Right atrium auricular region (tissue), 2 donors: ENCODE data around the gene SLIRP. TPM values are rescaled to one million over a fixed set of nuclear protein-coding genes. Genes with fewer than 3 reads are reported as not detected.

Experiments
- DNase-seq: peaks from one replicate; pipeline ENCODE4 v3.0.0-alpha.2; 2019; ENCODE audit warnings: low spot score
- H3K27ac ChIP-seq, 2 donors: fragments of 200-600 bp; sonication (generic); 1 replicate in 1 of 2; 2 replicates in 1 of 2; pipeline ENCODE4 v1.5.1; 2016 to 2019
- H3K27me3 ChIP-seq, 2 donors: fragments of 200-600 bp; sonication (generic); one replicate each; pipeline versions ENCODE4 v1.5.1 to v1.6.0; 2017 to 2019
- H3K36me3 ChIP-seq: fragments of 200-600 bp; sonication (generic); one replicate; pipeline ENCODE4 v1.5.1; 2016
- H3K4me1 ChIP-seq, 2 donors: fragments of 200-600 bp; sonication (generic); one replicate each; pipeline versions ENCODE4 v1.5.1 to v1.6.0; 2017 to 2019
- H3K4me3 ChIP-seq, 2 donors: fragments of 200-600 bp; sonication (generic); 1 replicate in 1 of 2; 2 replicates in 1 of 2; pipeline ENCODE4 v1.5.1; 2017 to 2019; ENCODE audit warnings: mild to moderate bottlenecking in 1 of 2, moderate library complexity in 1 of 2
- H3K9me3 ChIP-seq, 2 donors: fragments of 200-600 bp; sonication (generic); one replicate each; pipeline ENCODE4 v1.5.1; 2019
- total RNA-seq, 2 donors: library from RNA; depleted of rRNA; stranded (reverse); fragments of >200 nt; gene quantifications; one replicate each; pipeline ENCODE4 v1.1.0, GENCODE V29; 2016
- TF ChIP-seq, protein P1 (sequence below), 2 donors: fragments of 200-600 bp; sonication (generic); IDR thresholded peaks; one replicate each; pipeline ENCODE4 v1.5.1; 2019; ENCODE audit warnings: antibody characterized with exemption in 2 of 2

Gene SLIRP
- total RNA-seq, 2 donors from 2014 or later, result 271 to 345 TPM

- DNase-seq, result peak; percentile 79
- peak overlapping the region; percentile 92 to 97 for H3K27ac ChIP-seq
- TF ChIP-seq, protein P1, sequence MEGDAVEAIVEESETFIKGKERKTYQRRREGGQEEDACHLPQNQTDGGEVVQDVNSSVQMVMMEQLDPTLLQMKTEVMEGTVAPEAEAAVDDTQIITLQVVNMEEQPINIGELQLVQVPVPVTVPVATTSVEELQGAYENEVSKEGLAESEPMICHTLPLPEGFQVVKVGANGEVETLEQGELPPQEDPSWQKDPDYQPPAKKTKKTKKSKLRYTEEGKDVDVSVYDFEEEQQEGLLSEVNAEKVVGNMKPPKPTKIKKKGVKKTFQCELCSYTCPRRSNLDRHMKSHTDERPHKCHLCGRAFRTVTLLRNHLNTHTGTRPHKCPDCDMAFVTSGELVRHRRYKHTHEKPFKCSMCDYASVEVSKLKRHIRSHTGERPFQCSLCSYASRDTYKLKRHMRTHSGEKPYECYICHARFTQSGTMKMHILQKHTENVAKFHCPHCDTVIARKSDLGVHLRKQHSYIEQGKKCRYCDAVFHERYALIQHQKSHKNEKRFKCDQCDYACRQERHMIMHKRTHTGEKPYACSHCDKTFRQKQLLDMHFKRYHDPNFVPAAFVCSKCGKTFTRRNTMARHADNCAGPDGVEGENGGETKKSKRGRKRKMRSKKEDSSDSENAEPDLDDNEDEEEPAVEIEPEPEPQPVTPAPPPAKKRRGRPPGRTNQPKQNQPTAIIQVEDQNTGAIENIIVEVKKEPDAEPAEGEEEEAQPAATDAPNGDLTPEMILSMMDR (IDR thresholded peaks at IDR 0.05), result peak in 1 of 2 donors; percentile 45
- no peaks in the 10 kb centered on the region for H3K27me3 ChIP-seq
- H3K4me1 ChIP-seq, result peaks cover 0 to 42% of the 10 kb centered on the region in 2 donors
- H3K4me3 ChIP-seq, result peak overlapping the region; percentile 81 to 92
- H3K36me3 ChIP-seq, result no peaks in the 10 kb centered on the region
- no peaks in the 10 kb centered on the region for H3K9me3 ChIP-seq
These were observed 53.5 kb downstream of the SLIRP start for GRCh38 chr14:77761205-77761931.

GRCh38 chr14:77763316-77763715 lies 55.4 kb downstream of the SLIRP start:
- H3K36me3 ChIP-seq, result no peaks in the 10 kb centered on the region
- H3K27me3 ChIP-seq, result no peaks in the 10 kb centered on the region
- H3K9me3 ChIP-seq, result no peaks in the 10 kb centered on the region
- no peak for DNase-seq
- H3K27ac ChIP-seq, result no peak overlapping the region
- peaks cover 0 to 28% of the 10 kb centered on the region in 2 donors for H3K4me1 ChIP-seq
- TF ChIP-seq, protein P1 (IDR thresholded peaks at IDR 0.05), result no peak
- H3K4me3 ChIP-seq, result no peak overlapping the region

DNA sequence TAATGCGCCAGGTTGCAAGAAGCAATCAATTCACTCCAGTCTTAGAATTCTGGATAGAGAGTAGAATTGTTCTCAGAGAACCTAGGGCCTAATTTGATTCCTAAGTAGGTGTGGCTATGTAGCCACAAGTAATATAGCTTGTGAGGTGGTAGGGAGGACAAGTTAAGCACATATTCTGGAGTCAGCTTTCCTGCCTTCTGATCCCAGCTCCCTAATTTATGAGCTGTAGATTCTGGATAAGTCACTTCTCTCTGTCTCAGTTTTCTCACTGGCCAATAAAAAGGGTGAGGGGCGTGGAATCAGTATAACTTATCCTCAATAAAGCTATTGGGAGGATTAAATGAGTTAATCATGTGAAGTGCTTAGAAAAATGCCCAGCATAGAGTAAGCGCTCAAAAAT lies 56.1 kb downstream of the SLIRP start:
- H3K27ac ChIP-seq, result no peak overlapping the region
- no peaks in the 10 kb centered on the region for H3K27me3 ChIP-seq
- H3K4me3 ChIP-seq, result no peak overlapping the region
- no peaks in the 10 kb centered on the region for H3K36me3 ChIP-seq
- DNase-seq, result no peak
- H3K9me3 ChIP-seq, result no peaks in the 10 kb centered on the region
- peaks cover 0 to 21% of the 10 kb centered on the region in 2 donors for H3K4me1 ChIP-seq
- TF ChIP-seq, protein P1 (IDR thresholded peaks at IDR 0.05), result no peak

Other genes with a start within 250 kb of the SLIRP start
- gene ISM2, start 209.3 kb upstream of the SLIRP start, total RNA-seq, result under 1 TPM; 0.48 to 0.94 TPM
- 10 to 100 TPM; 11.3 to 14.0 TPM for gene SPTLC2, start 91.5 kb upstream of the SLIRP start, total RNA-seq
- 10 to 100 TPM in 1 of 2 donors, 1 to 10 TPM in 1; 7.8 to 11.1 TPM for gene ALKBH1, start 80 bp upstream of the SLIRP start, total RNA-seq
- 10 to 100 TPM; 31.7 to 37.1 TPM for gene SNW1, start 53.1 kb downstream of the SLIRP start, total RNA-seq
- gene ADCK1, start 92.0 kb downstream of the SLIRP start, total RNA-seq, result 1 to 10 TPM; 5.5 to 8.3 TPM